Right atrium auricular region (tissue), 2 donors: ENCODE data around the gene ROCK2. TPM values are rescaled to one million over a fixed set of nuclear protein-coding genes. Genes with fewer than 3 reads are reported as not detected.
A peak's percentile ranks its signal among the peaks of the same experiment; 100 is the strongest.

ENCODE experiments used
- DNase-seq: peaks from one replicate; pipeline ENCODE4 v3.0.0-alpha.2; 2019; ENCODE audit warnings: low spot score
- H3K27ac ChIP-seq, 2 donors: fragments of 200-600 bp; sonication (generic); 1 replicate in 1 of 2; 2 replicates in 1 of 2; pipeline ENCODE4 v1.5.1; 2016 to 2019
- H3K27me3 ChIP-seq, 2 donors: fragments of 200-600 bp; sonication (generic); one replicate each; pipeline versions ENCODE4 v1.5.1 to v1.6.0; 2017 to 2019
- H3K36me3 ChIP-seq: fragments of 200-600 bp; sonication (generic); one replicate; pipeline ENCODE4 v1.5.1; 2016
- H3K4me1 ChIP-seq, 2 donors: fragments of 200-600 bp; sonication (generic); one replicate each; pipeline versions ENCODE4 v1.5.1 to v1.6.0; 2017 to 2019
- H3K4me3 ChIP-seq, 2 donors: fragments of 200-600 bp; sonication (generic); 1 replicate in 1 of 2; 2 replicates in 1 of 2; pipeline ENCODE4 v1.5.1; 2017 to 2019; ENCODE audit warnings: mild to moderate bottlenecking in 1 of 2, moderate library complexity in 1 of 2
- H3K9me3 ChIP-seq, 2 donors: fragments of 200-600 bp; sonication (generic); one replicate each; pipeline ENCODE4 v1.5.1; 2019
- CTCF ChIP-seq, 2 donors: fragments of 200-600 bp; sonication (generic); IDR thresholded peaks; one replicate each; pipeline ENCODE4 v1.5.1; 2019; ENCODE audit warnings: antibody characterized with exemption in 2 of 2
- total RNA-seq, 2 donors: library from RNA; depleted of rRNA; stranded (reverse); fragments of >200 nt; gene quantifications; one replicate each; pipeline ENCODE4 v1.1.0, GENCODE V29; 2016

ROCK2 gene
- total RNA-seq, 2 donors from 2014 or later, result 32.3 to 32.6 TPM

- H3K27me3 ChIP-seq, result no peaks in the 10 kb centered on the region
- no peak overlapping the region for H3K4me3 ChIP-seq
- H3K9me3 ChIP-seq, result no peaks in the 10 kb centered on the region
- peaks cover 0 to 57% of the 10 kb centered on the region in 2 donors for H3K4me1 ChIP-seq
- no peak for DNase-seq
- no peaks in the 10 kb centered on the region for H3K36me3 ChIP-seq
- no peak overlapping the region for H3K27ac ChIP-seq
- no peak for TF ChIP-seq CTCF (IDR thresholded peaks at IDR 0.05)
Observed at GRCh38 chr2:11389052-11389420, 44.6 kb upstream of the ROCK2 start.

GRCh38 chr2:11388262-11389051 lies 44.0 kb upstream of the ROCK2 start:
- no peak overlapping the region for H3K27ac ChIP-seq
- no peaks in the 10 kb centered on the region for H3K27me3 ChIP-seq
- peaks cover 0 to 51% of the 10 kb centered on the region in 2 donors for H3K4me1 ChIP-seq
- no peak overlapping the region for H3K4me3 ChIP-seq
- H3K9me3 ChIP-seq, result no peaks in the 10 kb centered on the region
- no peak for TF ChIP-seq CTCF (IDR thresholded peaks at IDR 0.05)
- no peaks in the 10 kb centered on the region for H3K36me3 ChIP-seq
- DNase-seq, result no peak

GRCh38 chr2:11387843-11388242 lies 43.4 kb upstream of the ROCK2 start:
- DNase-seq, result no peak
- no peaks in the 10 kb centered on the region for H3K9me3 ChIP-seq
- peaks cover 0 to 46% of the 10 kb centered on the region in 2 donors for H3K4me1 ChIP-seq
- TF ChIP-seq CTCF (IDR thresholded peaks at IDR 0.05), result no peak
- H3K27ac ChIP-seq, result no peak overlapping the region
- H3K4me3 ChIP-seq, result no peak overlapping the region
- no peaks in the 10 kb centered on the region for H3K27me3 ChIP-seq
- no peaks in the 10 kb centered on the region for H3K36me3 ChIP-seq

GRCh38 chr2:11387100-11387390 lies 42.6 kb upstream of the ROCK2 start:
- Histone ChIP-seq H3K27me3 (no peaks in the 10 kb centered on the region), H3K4me3 (no peak overlapping the region), H3K36me3 (no peaks in the 10 kb centered on the region), H3K27ac (no peak overlapping the region), H3K9me3 (no peaks in the 10 kb centered on the region), H3K4me1 (peaks cover 0 to 40% of the 10 kb centered on the region in 2 donors)
- no peak for TF ChIP-seq CTCF (IDR thresholded peaks at IDR 0.05)
- no peak for DNase-seq

GRCh38 chr2:11385847-11386246 lies 41.4 kb upstream of the ROCK2 start:
- no peak for DNase-seq
- peaks cover 0 to 30% of the 10 kb centered on the region in 2 donors for H3K4me1 ChIP-seq
- no peaks in the 10 kb centered on the region for H3K36me3 ChIP-seq
- no peaks in the 10 kb centered on the region for H3K9me3 ChIP-seq
- no peak for TF ChIP-seq CTCF (IDR thresholded peaks at IDR 0.05)
- H3K27me3 ChIP-seq, result no peaks in the 10 kb centered on the region
- H3K27ac ChIP-seq, result peak overlapping the region; percentile 46 to 55
- no peak overlapping the region for H3K4me3 ChIP-seq

GRCh38 chr2:11385216-11385615 lies 40.8 kb upstream of the ROCK2 start:
- no peak overlapping the region for H3K4me3 ChIP-seq
- no peaks in the 10 kb centered on the region for H3K9me3 ChIP-seq
- H3K36me3 ChIP-seq, result no peaks in the 10 kb centered on the region
- H3K27me3 ChIP-seq, result no peaks in the 10 kb centered on the region
- TF ChIP-seq CTCF (IDR thresholded peaks at IDR 0.05), result no peak
- no peak for DNase-seq
- peaks cover 0 to 30% of the 10 kb centered on the region in 2 donors for H3K4me1 ChIP-seq
- H3K27ac ChIP-seq, result no peak overlapping the region
